Pericardium fibroblast (primary cell): ENCODE results near the gene GOLGA8M. TPM values are rescaled to one million over a fixed set of nuclear protein-coding genes. Genes with fewer than 3 reads are reported as not detected.

Experiments
- total RNA-seq: library from RNA; depleted of rRNA; stranded (reverse); fragments of >200 nt; gene quantifications from 2 replicates; pipeline ENCODE4 v1.2.3, GENCODE V29; 2015

Gene GOLGA8M, protein sequence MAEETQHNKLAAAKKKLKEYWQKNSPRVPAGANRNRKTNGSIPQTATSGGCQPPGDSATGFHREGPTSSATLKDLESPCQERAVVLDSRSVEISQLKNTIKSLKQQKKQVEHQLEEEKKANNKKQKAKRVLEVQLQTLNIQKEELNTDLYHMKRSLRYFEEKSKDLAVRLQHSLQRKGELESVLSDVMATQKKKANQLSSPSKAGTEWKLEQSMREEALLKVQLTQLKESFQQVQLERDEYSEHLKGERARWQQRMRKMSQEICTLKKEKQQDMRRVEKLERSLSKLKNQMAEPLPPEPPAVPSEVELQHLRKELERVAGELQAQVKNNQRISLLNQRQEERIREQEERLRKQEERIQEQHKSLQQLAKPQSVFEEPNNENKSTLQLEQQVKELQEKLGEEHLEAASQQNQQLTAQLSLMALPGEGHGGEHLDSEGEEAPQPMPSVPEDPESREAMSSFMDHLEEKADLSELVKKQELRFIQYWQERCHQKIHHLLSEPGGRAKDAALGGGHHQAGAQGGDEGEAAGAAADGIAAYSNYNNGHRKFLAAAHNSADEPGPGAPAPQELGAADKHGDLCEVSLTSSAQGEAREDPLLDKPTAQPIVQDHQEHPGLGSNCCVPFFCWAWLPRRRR
- 0.09 and 1.8 TPM in 2 replicates for total RNA-seq

DNA sequence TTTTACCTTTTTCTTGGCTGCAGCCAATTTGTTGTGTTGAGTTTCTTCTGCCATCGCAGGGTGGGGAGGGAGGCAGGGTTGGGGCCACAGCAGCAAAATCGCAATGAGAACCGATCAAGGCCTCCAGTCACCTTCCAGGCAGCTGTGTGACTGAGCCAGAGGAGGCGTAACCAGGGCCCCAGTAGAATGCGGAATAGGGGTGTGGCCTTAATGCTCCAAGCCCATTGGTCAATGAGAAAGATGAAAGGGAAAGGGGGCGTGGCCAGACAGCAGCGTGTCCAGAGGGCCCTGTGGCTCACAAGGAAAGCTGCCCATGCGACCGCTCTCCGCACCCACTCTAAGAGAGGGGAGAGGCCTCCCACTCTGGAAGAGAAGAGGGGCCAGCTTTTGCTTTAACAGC is at the start of gene GOLGA8M:
TSS of gene GOLGA8M (minus strand) at position 152 of the 400 bp plus-strand sequence. CDS start at position 54, 98 bp downstream.

Other genes with a start within 250 kb of the GOLGA8M start
- not detected in 2 replicates for gene GOLGA8G, start 179.4 kb downstream of the GOLGA8M start, total RNA-seq
- not detected in 2 replicates for gene GOLGA6L25, start 158.9 kb downstream of the GOLGA8M start, total RNA-seq
- not detected in 2 replicates for gene GOLGA6L7, start 136.2 kb upstream of the GOLGA8M start, total RNA-seq
- gene APBA2, start 173.6 kb upstream of the GOLGA8M start, total RNA-seq = 9.2 and 11.7 TPM in 2 replicates